ENCODE measurements around the gene PDF.
"Not testable (repeated sequence)": the region's sequence is repeated elsewhere in the genome, so short reads cannot be mapped to it uniquely, and the experiment has no call there.

Gene PDF

DNA sequence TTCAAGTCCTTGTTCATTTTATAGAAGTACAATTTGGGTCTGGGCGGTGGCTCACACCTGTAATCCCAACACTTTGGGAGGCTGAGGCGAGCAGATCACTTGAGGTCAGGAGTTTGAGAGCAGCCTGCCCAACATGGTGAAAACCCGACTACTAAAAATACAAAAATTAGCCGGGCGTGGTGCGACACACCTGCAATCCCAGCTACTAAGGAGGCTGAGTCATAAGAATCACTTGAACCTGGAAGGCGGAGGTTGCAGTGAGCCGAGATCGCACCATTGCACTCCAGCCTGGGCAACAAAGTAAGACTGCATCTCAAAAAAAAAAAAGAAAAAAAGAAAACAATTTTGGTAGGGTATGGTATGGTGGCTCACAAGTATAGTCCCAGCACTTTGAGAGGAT is 29.7 kb upstream of the PDF start:
- not testable (repeated sequence) for H3K27ac ChIP-seq (ENCODE audit: low read depth, low read length); H3K4me3 ChIP-seq (ENCODE audit: low read length); H3K27me3 ChIP-seq (ENCODE audit: control insufficient read depth, insufficient read depth, low read length); H3K9ac ChIP-seq (ENCODE audit: low read length); H3K4me1 ChIP-seq (ENCODE audit: control insufficient read depth, insufficient read depth, low read length)
- H3K36me3 ChIP-seq (ENCODE audit: control insufficient read depth, insufficient read depth, low read length): peaks cover 12% of the 10 kb centered on the region

- Histone ChIP-seq H3K27ac (ENCODE audit: low read depth, low read length) (no peak within 1 kb of the TSS), H3K36me3 (ENCODE audit: control insufficient read depth, insufficient read depth, low read length) (peaks cover 6% of the 10 kb centered on the region), H3K9ac (ENCODE audit: low read length) (no peak within 1 kb of the TSS), H3K27me3 (ENCODE audit: control insufficient read depth, insufficient read depth, low read length) (no peaks in the 10 kb centered on the region), H3K4me3 (ENCODE audit: low read length) (peak within 1 kb of the TSS; percentile 6), H3K4me1 (ENCODE audit: control insufficient read depth, insufficient read depth, low read length) (no peaks in the 10 kb centered on the region)
Observed at GRCh38 chr16:69351309-69352027, 21.1 kb upstream of the PDF start, which contains the start of gene TMED6. TSS of gene TMED6 (minus strand) at chr16:69351786. CDS start at chr16:69351753, 33 bp downstream.

GRCh38 chr16:69350536-69351133 is 20.2 kb upstream of the PDF start:
- Histone ChIP-seq H3K36me3 (ENCODE audit: control insufficient read depth, insufficient read depth, low read length) (peaks cover 6% of the 10 kb centered on the region), H3K27me3 (ENCODE audit: control insufficient read depth, insufficient read depth, low read length) (no peaks in the 10 kb centered on the region), H3K27ac (ENCODE audit: low read depth, low read length) (no peak overlapping the region), H3K9ac (ENCODE audit: low read length) (no peak overlapping the region), H3K4me1 (ENCODE audit: control insufficient read depth, insufficient read depth, low read length) (no peaks in the 10 kb centered on the region), H3K4me3 (ENCODE audit: low read length) (no peak overlapping the region)

GRCh38 chr16:69349536-69349935 is 19.1 kb upstream of the PDF start:
- Histone ChIP-seq H3K4me1 (ENCODE audit: control insufficient read depth, insufficient read depth, low read length) (no peaks in the 10 kb centered on the region), H3K27ac (ENCODE audit: low read depth, low read length) (no peak overlapping the region), H3K4me3 (ENCODE audit: low read length) (no peak overlapping the region), H3K27me3 (ENCODE audit: control insufficient read depth, insufficient read depth, low read length) (no peaks in the 10 kb centered on the region), H3K36me3 (ENCODE audit: control insufficient read depth, insufficient read depth, low read length) (peaks cover 2% of the 10 kb centered on the region), H3K9ac (ENCODE audit: low read length) (no peak overlapping the region)

- Histone ChIP-seq H3K4me1 (ENCODE audit: control insufficient read depth, insufficient read depth, low read length) (no peaks in the 10 kb centered on the region), H3K27me3 (ENCODE audit: control insufficient read depth, insufficient read depth, low read length) (no peaks in the 10 kb centered on the region), H3K9ac (ENCODE audit: low read length) (no peak overlapping the region), H3K27ac (ENCODE audit: low read depth, low read length) (no peak overlapping the region), H3K4me3 (ENCODE audit: low read length) (no peak overlapping the region), H3K36me3 (ENCODE audit: control insufficient read depth, insufficient read depth, low read length) (peaks cover 2% of the 10 kb centered on the region)
Observed at GRCh38 chr16:69348222-69348621, 17.8 kb upstream of the PDF start.

GRCh38 chr16:69346683-69347082 is 16.3 kb upstream of the PDF start:
- Histone ChIP-seq H3K4me3 (ENCODE audit: low read length) (no peak overlapping the region), H3K36me3 (ENCODE audit: control insufficient read depth, insufficient read depth, low read length) (no peaks in the 10 kb centered on the region), H3K27ac (ENCODE audit: low read depth, low read length) (no peak overlapping the region), H3K4me1 (ENCODE audit: control insufficient read depth, insufficient read depth, low read length) (no peaks in the 10 kb centered on the region), H3K9ac (ENCODE audit: low read length) (no peak overlapping the region), H3K27me3 (ENCODE audit: control insufficient read depth, insufficient read depth, low read length) (no peaks in the 10 kb centered on the region)

DNA sequence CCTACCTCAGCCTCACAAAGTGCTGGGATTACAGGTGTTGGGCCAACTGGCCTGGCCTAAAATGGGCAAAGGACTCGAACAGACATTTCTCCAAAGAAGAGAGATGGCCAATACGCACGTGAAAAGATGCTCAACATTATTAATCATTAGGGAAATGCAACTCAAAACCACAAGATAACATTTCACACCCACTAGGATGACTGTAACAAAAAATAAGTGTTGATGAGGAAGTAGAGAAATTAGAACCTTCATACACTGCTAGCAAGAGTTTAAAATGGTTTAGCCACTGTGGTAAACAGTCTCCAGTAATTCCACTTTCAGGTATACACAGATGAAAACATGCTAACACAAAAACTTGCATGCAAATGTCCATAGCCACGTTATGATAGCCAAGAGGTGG is 15.5 kb upstream of the PDF start:
- Histone ChIP-seq H3K27me3 (ENCODE audit: control insufficient read depth, insufficient read depth, low read length) (no peaks in the 10 kb centered on the region), H3K36me3 (ENCODE audit: control insufficient read depth, insufficient read depth, low read length) (no peaks in the 10 kb centered on the region), H3K4me3 (ENCODE audit: low read length) (no peak overlapping the region), H3K4me1 (ENCODE audit: control insufficient read depth, insufficient read depth, low read length) (no peaks in the 10 kb centered on the region), H3K9ac (ENCODE audit: low read length) (no peak overlapping the region), H3K27ac (ENCODE audit: low read depth, low read length) (no peak overlapping the region)

DNA sequence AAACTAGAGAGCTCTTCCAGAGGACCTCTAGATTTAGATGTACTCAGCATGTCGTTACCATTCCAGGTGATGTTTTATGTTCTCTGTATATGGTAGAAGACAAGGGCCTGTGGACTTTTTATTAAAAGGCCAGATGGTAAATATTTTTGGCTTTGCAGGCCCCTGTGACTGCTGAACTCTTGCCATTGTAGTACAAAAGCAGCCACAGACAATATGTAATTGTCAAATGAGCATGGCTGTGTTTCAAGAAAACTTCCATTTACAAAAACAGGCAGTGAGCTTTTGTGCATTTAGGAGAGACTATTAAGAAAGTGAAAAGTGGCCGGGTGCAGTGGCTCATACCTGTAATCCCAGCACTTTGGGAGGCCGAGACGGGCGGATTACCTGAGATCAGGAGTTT is 13.8 kb upstream of the PDF start:
- H3K4me1 ChIP-seq (ENCODE audit: control insufficient read depth, insufficient read depth, low read length): peaks cover 4% of the 10 kb centered on the region
- no peak overlapping the region for H3K4me3 ChIP-seq (ENCODE audit: low read length)
- no peak overlapping the region for H3K27ac ChIP-seq (ENCODE audit: low read depth, low read length)
- no peaks in the 10 kb centered on the region for H3K27me3 ChIP-seq (ENCODE audit: control insufficient read depth, insufficient read depth, low read length)
- H3K36me3 ChIP-seq (ENCODE audit: control insufficient read depth, insufficient read depth, low read length): no peaks in the 10 kb centered on the region
- no peak overlapping the region for H3K9ac ChIP-seq (ENCODE audit: low read length)

DNA sequence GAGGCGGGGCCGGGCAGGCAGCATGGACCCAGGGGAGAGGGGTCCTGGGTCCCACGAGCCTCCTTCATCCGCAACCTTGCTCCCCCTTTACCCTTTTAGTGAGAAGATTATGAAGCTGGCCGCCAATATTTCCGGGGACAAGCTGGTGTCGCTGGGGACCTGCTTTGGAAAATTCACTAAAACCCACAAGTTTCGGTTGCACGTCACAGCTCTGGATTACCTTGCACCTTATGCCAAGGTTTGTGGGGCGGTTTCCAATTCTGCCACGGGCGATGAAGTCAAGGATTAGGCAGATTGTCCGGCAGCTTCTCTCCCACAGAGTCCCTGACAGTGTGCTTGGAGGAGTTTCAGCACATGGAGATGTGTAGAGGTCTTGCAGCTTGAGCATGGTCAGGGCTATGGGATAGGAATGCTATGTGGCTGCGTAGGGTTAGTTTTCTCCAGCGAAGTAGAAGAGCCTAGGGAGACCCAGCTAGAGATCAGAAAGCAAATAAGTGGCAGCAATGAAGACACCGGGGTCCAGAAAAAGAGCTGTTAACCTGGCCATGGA is 9.8 kb upstream of the PDF start:
- H3K4me3 ChIP-seq (ENCODE audit: low read length): peak overlapping the region; percentile 90
- peak overlapping the region; percentile 75 for H3K9ac ChIP-seq (ENCODE audit: low read length)
- peaks cover 8% of the 10 kb centered on the region for H3K4me1 ChIP-seq (ENCODE audit: control insufficient read depth, insufficient read depth, low read length)
- H3K36me3 ChIP-seq (ENCODE audit: control insufficient read depth, insufficient read depth, low read length): peaks cover 5% of the 10 kb centered on the region
- no peaks in the 10 kb centered on the region for H3K27me3 ChIP-seq (ENCODE audit: control insufficient read depth, insufficient read depth, low read length)
- H3K27ac ChIP-seq (ENCODE audit: low read depth, low read length): peak overlapping the region; percentile 60

- Histone ChIP-seq H3K4me1 (ENCODE audit: control insufficient read depth, insufficient read depth, low read length) (peaks cover 8% of the 10 kb centered on the region), H3K27ac (ENCODE audit: low read depth, low read length) (peak within 1 kb of the TSS; percentile 81), H3K9ac (ENCODE audit: low read length) (peak within 1 kb of the TSS; percentile 75), H3K4me3 (ENCODE audit: low read length) (peak within 1 kb of the TSS; percentile 90), H3K27me3 (ENCODE audit: control insufficient read depth, insufficient read depth, low read length) (no peaks in the 10 kb centered on the region), H3K36me3 (ENCODE audit: control insufficient read depth, insufficient read depth, low read length) (peaks cover 12% of the 10 kb centered on the region)
Observed at GRCh38 chr16:69339289-69340094, 9.1 kb upstream of the PDF start, which contains the start of the genes COG8 and NIP7. TSS of gene COG8 (minus strand) at chr16:69339564. CDS start at chr16:69339552, 12 bp downstream. TSS of gene NIP7 (plus strand) at chr16:69339772. CDS start at chr16:69339830, 58 bp downstream.

- H3K9ac ChIP-seq (ENCODE audit: low read length): peak overlapping the region; percentile 63
- peaks cover 20% of the 10 kb centered on the region for H3K36me3 ChIP-seq (ENCODE audit: control insufficient read depth, insufficient read depth, low read length)
- H3K4me3 ChIP-seq (ENCODE audit: low read length): peak overlapping the region; percentile 90
- H3K27me3 ChIP-seq (ENCODE audit: control insufficient read depth, insufficient read depth, low read length): no peaks in the 10 kb centered on the region
- H3K4me1 ChIP-seq (ENCODE audit: control insufficient read depth, insufficient read depth, low read length): peaks cover 8% of the 10 kb centered on the region
- H3K27ac ChIP-seq (ENCODE audit: low read depth, low read length): peak overlapping the region; percentile 81
Observed at GRCh38 chr16:69338557-69339288, 8.3 kb upstream of the PDF start.
